Adrenal gland (tissue), 19 donors: ENCODE data around the gene RSAD1. TPM values are rescaled to one million over a fixed set of nuclear protein-coding genes. Genes with fewer than 3 reads are reported as not detected.

Experiments
- DNase-seq, 7 donors: peaks; one replicate each; pipeline ENCODE4 v3.0.0-alpha.2; 2019 to 2020
- H3K27ac ChIP-seq, 5 donors: fragments of 200-600 bp; sonication (generic) in 4 of 5; 1 replicate in 3 of 5; 2 replicates in 2 of 5; pipeline versions ENCODE4 v1.5.1 to v1.8.0; 2016 to 2020; ENCODE audit warnings: mild to moderate bottlenecking in 1 of 5
- H3K27me3 ChIP-seq: fragments of 200-600 bp; 2 replicates; pipeline ENCODE4 v1.8.0; 2021
- H3K36me3 ChIP-seq, 2 donors: fragments of 200-600 bp; replicated peaks in 1 of 2; 1 replicate in 1 of 2; 2 replicates in 1 of 2; pipeline versions ENCODE4 v1.5.1 to v1.8.0; 2018 to 2022
- H3K4me1 ChIP-seq, 2 donors: fragments of 200-600 bp; replicated peaks in 1 of 2; 1 replicate in 1 of 2; 2 replicates in 1 of 2; pipeline versions ENCODE4 v1.5.1 to v1.8.0; 2018 to 2021
- H3K4me3 ChIP-seq, 4 donors: fragments of 200-600 bp; sonication (generic) in 3 of 4; one replicate each; pipeline ENCODE4 v1.5.1; 2016 to 2018
- H3K9me3 ChIP-seq, 3 donors: fragments of 200-600 bp; sonication (generic) in 1 of 3; replicated peaks in 1 of 3; 1 replicate in 2 of 3; 2 replicates in 1 of 3; pipeline versions ENCODE4 v1.5.1 to v1.8.0; 2016 to 2021
- CTCF ChIP-seq, 6 experiments: fragments of 450-650 bp in 4 of 6; fragments of 200-600 bp in 2 of 6; sonication (generic) in 1 of 6; IDR thresholded peaks; 1 replicate in 5 of 6; 2 replicates in 1 of 6; pipeline versions ENCODE4 v1.5.1 to v1.8.0; 2016 to 2021; ENCODE audit warnings: antibody characterized with exemption in 6 of 6, mild to moderate bottlenecking in 2 of 6, moderate library complexity in 1 of 6
- POLR2A ChIP-seq, 2 donors: fragments of 450-650 bp; IDR thresholded peaks; one replicate each; pipeline ENCODE4 v1.6.1; 2017; ENCODE audit warnings: antibody characterized with exemption in 2 of 2, mild to moderate bottlenecking in 2 of 2, moderate library complexity in 1 of 2
- WGBS, 4 donors: extraction: QIAGEN DNeasy Blood & Tissue Kit in 2 of 4; methylation state at CpG; one replicate each; pipeline versions ENCODE4 v1.1.5 to v1.1.7; 2013 to 2017; 5-methylcytosine and 5-hydroxymethylcytosine counted together
- intact Hi-C, 2 donors: fragments of 100-400 bp; cut with DNase I; formaldehyde crosslinking; loops; one replicate each; pipeline versions ENCODE4 v1.14.1 to v1.15.0; 2022 to 2023
- long read RNA-seq, 10 donors: library from polyadenylated mRNA in 3 of 10; unstranded in 2 of 10; stranded (forward) in 1 of 10; transcript quantifications; one replicate each; pipeline ENCODE4 v2.0.0 and lab custom pipeline, GENCODE V29; 2021 to 2026
- polyA plus RNA-seq, 3 donors: library from polyadenylated mRNA; stranded (reverse); fragments of 200-250 nt in 2 of 3; fragments of 350-450 nt in 1 of 3; fragmentation: Illumina TruSeq in 1 of 3; extraction: RNeasy Lipid Tissue Mini Kit (QIAGEN cat#74804) in 1 of 3; gene quantifications; one replicate each; pipeline ENCODE4 v1.2.3, GENCODE V29; 2013 to 2014
- total RNA-seq, 9 donors: library from RNA; depleted of rRNA in 4 of 9; stranded (reverse); fragments of >200 nt in 4 of 9; fragments of 120-200 nt in 1 of 9; fragmentation: NEBNext Ultra II Directional in 1 of 9; extraction: Animal tissue kit (Norgen Biotek cat#: 25700) in 1 of 9; gene quantifications; one replicate each; pipeline versions ENCODE4 v1.1.0 to v1.2.4, GENCODE V29; 2013 to 2023
- donor health status: healthy with polysubstance abuse.
- donor health status: Bipolar disorder and iron deficiency.
- donor health status: DM: yes; HTN: yes; CAD: no.
- donor health status: DM: no; HTN: no; CAD: no.
- donor health status: DM: no; HTN: no; CAD: no.
- donor health status: DM: yes; HTN: yes; CAD: no.

RSAD1 gene
- 10 to 100 TPM; 28.4 to 77.3 (median 51.7) TPM for total RNA-seq
- polyA plus RNA-seq, result 10 to 100 TPM; 31.6 to 69.0 (median 60.5) TPM
- long read RNA-seq, donor 1, transcript RSAD1-201 (9 exons, 2,528 nt), result major isoform, 8 of 9 reads
- long read RNA-seq, donor 1, partial matches to known transcripts, result 0 of 9 reads
- long read RNA-seq, donor 1, other reads (novel, unspliced or antisense), result 0 of 9 reads
- long read RNA-seq, donor 2, transcript RSAD1-201 (9 exons, 2,528 nt), result major isoform, 5 of 5 reads
- long read RNA-seq, donor 2, partial matches to known transcripts, result 0 of 5 reads
- long read RNA-seq, donor 2, other reads (novel, unspliced or antisense), result 0 of 5 reads
- long read RNA-seq, donor 3, transcript RSAD1-201 (9 exons, 2,528 nt), result major isoform, 7 of 25 reads
- long read RNA-seq, donor 3, partial matches to known transcripts, result 17 of 25 reads
- long read RNA-seq, donor 3, other reads (novel, unspliced or antisense), result 0 of 25 reads
- long read RNA-seq, donor 4, transcript RSAD1-201 (9 exons, 2,528 nt), result major isoform, 10 of 18 reads
- long read RNA-seq, donor 4, partial matches to known transcripts, result 5 of 18 reads
- long read RNA-seq, donor 4, other reads (novel, unspliced or antisense), result 2 of 18 reads
- long read RNA-seq, donor 5, transcript RSAD1-201 (9 exons, 2,528 nt), result major isoform, 124 of 162 reads
- long read RNA-seq, donor 5, partial matches to known transcripts, result 13 of 162 reads
- long read RNA-seq, donor 5, other reads (novel, unspliced or antisense), result 23 of 162 reads
- long read RNA-seq, donor 6, transcript RSAD1-201 (9 exons, 2,528 nt), result major isoform, 6 of 17 reads
- long read RNA-seq, donor 6, partial matches to known transcripts, result 5 of 17 reads
- long read RNA-seq, donor 6, other reads (novel, unspliced or antisense), result 6 of 17 reads
- long read RNA-seq, donor 7, partial matches to known transcripts, result 0 of 2 reads
- long read RNA-seq, donor 7, other reads (novel, unspliced or antisense), result 0 of 2 reads
- long read RNA-seq, donor 8, transcript RSAD1-201 (9 exons, 2,528 nt), result major isoform, 14 of 14 reads
- long read RNA-seq, donor 8, partial matches to known transcripts, result 0 of 14 reads
- long read RNA-seq, donor 8, other reads (novel, unspliced or antisense), result 0 of 14 reads
- long read RNA-seq, donor 9, transcript RSAD1-201 (9 exons, 2,528 nt), result major isoform, 5 of 29 reads
- long read RNA-seq, donor 9, partial matches to known transcripts, result 24 of 29 reads
- long read RNA-seq, donor 9, other reads (novel, unspliced or antisense), result 0 of 29 reads
- long read RNA-seq, donor 10, transcript RSAD1-201 (9 exons, 2,528 nt), result major isoform, 6 of 8 reads
- long read RNA-seq, donor 10, partial matches to known transcripts, result 0 of 8 reads
- long read RNA-seq, donor 10, other reads (novel, unspliced or antisense), result 0 of 8 reads

GRCh38 chr17:50478391-50479381 is at the start of gene RSAD1:
Gene RSAD1 (plus strand): TSS chr17:50478860. CDS start chr17:50478885, 25 bp downstream.
- Histone ChIP-seq H3K9me3 (no peaks in the 10 kb centered on the region), H3K36me3 (peaks cover 0 to 17% of the 10 kb centered on the region in 2 donors), H3K4me3 (peak within 1 kb of the TSS in 3 of 4 donors; percentile 47 to 92 (median 70)), H3K27me3 (no peaks in the 10 kb centered on the region), H3K27ac (peak within 1 kb of the TSS; percentile 57 to 93 (median 90)), H3K4me1 (peaks cover 16 to 25% of the 10 kb centered on the region in 2 donors)
- TF ChIP-seq CTCF (IDR thresholded peaks at IDR 0.05), result peak in 5 of 6 experiments; percentile 42 to 92 (median 89)
- peak; percentile 92 to 93 for TF ChIP-seq POLR2A (IDR thresholded peaks at IDR 0.05)
- peak; percentile 85 to 92 (median 89) for DNase-seq
- WGBS, 4 donors, result 1 to 7% (median 3%) methylated on average over 8 to 74 of the region's 75 CpGs
- intact Hi-C loops, result loop anchor here in 1 of 2 donors (5.0 kb wide), 1 partner anchor 111 kb away; no protein-coding TSS in a partner anchor

- TF ChIP-seq CTCF (IDR thresholded peaks at IDR 0.05) (no peak), POLR2A (IDR thresholded peaks at IDR 0.05) (no peak)
- intact Hi-C loops, result no loop called here
- peaks cover 0 to 2% of the 10 kb centered on the region in 2 donors for H3K36me3 ChIP-seq
- WGBS, 4 donors, result 93 to 97% (median 94%) methylated on average over 4 of the region's 4 CpGs
- H3K9me3 ChIP-seq, result no peaks in the 10 kb centered on the region
- peaks cover 31 to 48% of the 10 kb centered on the region in 2 donors for H3K4me1 ChIP-seq
- no peaks in the 10 kb centered on the region for H3K27me3 ChIP-seq
- peak overlapping the region in 3 of 5 donors; percentile 75 to 88 (median 76) for H3K27ac ChIP-seq
- peak in 1 of 7 donors; percentile 10 for DNase-seq
- peak overlapping the region in 1 of 4 donors; percentile 2 for H3K4me3 ChIP-seq
Observed at GRCh38 chr17:50429793-50430192, 48.9 kb upstream of the RSAD1 start.

GRCh38 chr17:50430821-50431618 is 47.6 kb upstream of the RSAD1 start:
- intact Hi-C loops, result no loop called here
- 70 to 80% (median 71%) methylated on average over 4 of the region's 4 CpGs for WGBS, 4 donors
- Histone ChIP-seq H3K36me3 (peaks cover 0 to 2% of the 10 kb centered on the region in 2 donors), H3K4me1 (peaks cover 31 to 41% of the 10 kb centered on the region in 2 donors), H3K27me3 (no peaks in the 10 kb centered on the region), H3K27ac (peak overlapping the region in 1 of 5 donors; percentile 10), H3K9me3 (no peaks in the 10 kb centered on the region), H3K4me3 (no peak overlapping the region)
- no peak for DNase-seq
- no peak for TF ChIP-seq POLR2A (IDR thresholded peaks at IDR 0.05)
- TF ChIP-seq CTCF (IDR thresholded peaks at IDR 0.05), result no peak
